ENCODE measurements around the gene NFIX.

- TF ChIP-seq POLR2A (IDR thresholded peaks at IDR 0.05) (no peak), CTCF (IDR thresholded peaks at IDR 0.05) (no peak)
Observed at GRCh38 chr19:13072188-13072908, 77.1 kb downstream of the NFIX start.

Data from tibial nerve (tissue), 3 donors.